HepG2 (cell line): Measurements from ENCODE around the gene ALX3. TPM values are rescaled to one million over a fixed set of nuclear protein-coding genes. Genes with fewer than 3 reads are reported as not detected.

Experiments
- ATAC-seq: fragments of 200-7000 bp; cut with Tn5 transposase; 3 replicates; pipeline ENCODE4 v1.9.1; 2020; ENCODE audit warnings: mild to moderate bottlenecking, moderate library complexity
- BruUV-seq: library from RNA; stranded (reverse); fragments of 400-500 nt; replicated peaks from 2 replicates; lab custom pipeline; 2021; lab: Mats Ljungman, UMichigan
- CTCF ChIA-PET: fragments of 300-600 bp; formaldehyde crosslinking; extraction: SDS; loops from one replicate; lab custom pipeline; 2021; ENCODE audit warnings: low total read pairs, inconsistent platforms, low intra/inter-chr PET ratio; lab: Yijun Ruan, JAX
- POLR2A ChIA-PET: fragments of 350-600 bp; sonication (Branson Sonifier 250); formaldehyde crosslinking; loops from one replicate; lab custom pipeline; 2020; ENCODE audit warnings: antibody characterized with exemption, inconsistent platforms; lab: Yijun Ruan, JAX
- DNase-seq: peaks from one replicate; pipeline ENCODE4 v3.0.0-alpha.2; 2015; ENCODE audit warnings: low spot score
- FAIRE-seq: peaks from 3 replicates; lab custom pipeline; 2011; peaks lifted over from hg19 to GRCh38; lab: Jason Lieb, UNC
- H2AFZ ChIP-seq: one replicate; pipeline ENCODE4 v1.6.1; 2011; ENCODE audit warnings: low read length, inconsistent platforms
- H3K27ac ChIP-seq: fragments of 300-600 bp; 3 replicates; pipeline ENCODE4 v1.8.0; 2011; ENCODE audit warnings: mixed run types, mild to moderate bottlenecking, mixed read lengths, low read length, inconsistent platforms; ENCODE audit not compliant: insufficient read depth; ENCODE audit errors: extremely low read length
- H3K27me3 ChIP-seq, 2 experiments: fragments of 200-600 bp in 1 of 2; 2 replicates in 1 of 2; 3 replicates in 1 of 2; pipeline versions ENCODE4 v1.6.0 to v1.8.0; 2011; ENCODE audit warnings: low read length in 2 of 2, mild to moderate bottlenecking in 2 of 2, moderate library complexity in 2 of 2, inconsistent platforms in 1 of 2; ENCODE audit not compliant: insufficient read depth in 2 of 2, control insufficient read depth in 1 of 2
- H3K36me3 ChIP-seq, 2 experiments: fragments of 200-600 bp in 1 of 2; replicated peaks in 1 of 2; 2 replicates in 1 of 2; 3 replicates in 1 of 2; pipeline versions ENCODE4 v1.5.1 to v1.8.0; 2011; ENCODE audit warnings: low read length in 2 of 2, inconsistent platforms in 1 of 2; ENCODE audit not compliant: insufficient read depth in 2 of 2, control insufficient read depth in 1 of 2
- H3K4me1 ChIP-seq: 2 replicates; pipeline ENCODE4 v1.5.1; 2012; ENCODE audit warnings: low read length, inconsistent platforms; ENCODE audit not compliant: insufficient read depth
- H3K4me2 ChIP-seq: 2 replicates; pipeline ENCODE4 v1.6.0; 2011; ENCODE audit warnings: low read depth, low read length, inconsistent platforms
- H3K4me3 ChIP-seq, 3 experiments: fragments of 200-600 bp in 1 of 3; sonication (generic), shearing (Covaris generic) in 1 of 3; replicated peaks in 1 of 3; 2 replicates each; pipeline ENCODE4 v1.5.1; 2011 to 2016; ENCODE audit warnings: low read length in 3 of 3, inconsistent platforms in 2 of 3, low read depth in 2 of 3, mild to moderate bottlenecking in 2 of 3, control low read depth in 1 of 3, mixed read lengths in 1 of 3; ENCODE audit not compliant: insufficient read depth in 1 of 3
- H3K79me2 ChIP-seq: one replicate; pipeline ENCODE4 v1.6.1; 2011; ENCODE audit warnings: low read length, inconsistent platforms; ENCODE audit not compliant: insufficient read depth
- H3K9ac ChIP-seq: 2 replicates; pipeline ENCODE4 v1.6.0; 2011; ENCODE audit warnings: mild to moderate bottlenecking, low read depth, low read length, inconsistent platforms; ENCODE audit not compliant: insufficient read depth
- H3K9me3 ChIP-seq: 2 replicates; pipeline ENCODE4 v1.5.1; 2012; ENCODE audit warnings: mild to moderate bottlenecking, low read length
- H4K20me1 ChIP-seq: 2 replicates; pipeline ENCODE4 v1.6.0; 2011; ENCODE audit warnings: inconsistent platforms, mild to moderate bottlenecking, low read length, moderate library complexity; ENCODE audit not compliant: insufficient read depth
- ATF1 ChIP-seq: IDR thresholded peaks from 2 replicates; pipeline ENCODE4 v1.6.1; 2016; ENCODE audit warnings: mild to moderate bottlenecking, control low read depth
- CBX2 ChIP-seq, 2 experiments: fragments of 200-600 bp in 1 of 2; sonication (generic); formaldehyde crosslinking in 1 of 2; IDR thresholded peaks; 2 replicates each; pipeline versions ENCODE4 v1.7.0 to v1.8.1; 2018 to 2022; ENCODE audit warnings: low read depth in 2 of 2, low read length in 1 of 2, mild to moderate bottlenecking in 1 of 2, missing genetic modification reagents in 1 of 2
- HCFC1 ChIP-seq: fragments of 150-350 bp; IDR thresholded peaks from 2 replicates; pipeline ENCODE4 v1.6.1; 2014; ENCODE audit warnings: low read depth, low read length
- KAT2B ChIP-seq: fragments of 150-350 bp; IDR thresholded peaks from 2 replicates; pipeline ENCODE4 v1.6.1; 2014; ENCODE audit warnings: low read depth, low read length, borderline replicate concordance
- MTA3 ChIP-seq: sonication (generic); formaldehyde crosslinking; IDR thresholded peaks from 2 replicates; pipeline ENCODE4 v1.4.0; 2020; ENCODE audit warnings: missing genetic modification reagents
- NCOA1 ChIP-seq: sonication (generic); formaldehyde crosslinking; IDR thresholded peaks from 2 replicates; pipeline ENCODE4 v1.9.0; 2021; ENCODE audit warnings: missing genetic modification reagents
- POLR2AphosphoS2 ChIP-seq: IDR thresholded peaks from 2 replicates; pipeline ENCODE4 v1.6.1; 2011; ENCODE audit warnings: low read depth, low read length, improper control_type of control experiment
- SOX6 ChIP-seq, 2 experiments: fragments of 450-650 bp in 1 of 2; sonication (generic) in 1 of 2; formaldehyde crosslinking in 1 of 2; IDR thresholded peaks; 2 replicates each; pipeline versions ENCODE4 v1.4.0 to v1.6.1; 2017 to 2020; ENCODE audit warnings: antibody characterized with exemption in 1 of 2, mild to moderate bottlenecking in 1 of 2, missing genetic modification reagents in 1 of 2
- XBP1 ChIP-seq: sonication (generic); formaldehyde crosslinking; IDR thresholded peaks from 2 replicates; pipeline ENCODE4 v1.5.0; 2020; ENCODE audit warnings: missing genetic modification reagents
- ZBTB40 ChIP-seq, 2 experiments: fragments of 450-650 bp in 1 of 2; sonication (generic) in 1 of 2; formaldehyde crosslinking in 1 of 2; IDR thresholded peaks; 2 replicates each; pipeline versions ENCODE4 v1.6.1 to v1.8.0; 2016 to 2022; ENCODE audit warnings: antibody characterized with exemption in 1 of 2, mild to moderate bottlenecking in 1 of 2, missing genetic modification reagents in 1 of 2
- ZNF160 ChIP-seq: sonication (generic); formaldehyde crosslinking; IDR thresholded peaks from 2 replicates; pipeline ENCODE4 v1.8.0; 2022; ENCODE audit warnings: mild to moderate bottlenecking, inconsistent platforms, missing genetic modification reagents
- ZNF256 ChIP-seq: sonication (generic); formaldehyde crosslinking; conservative IDR thresholded peaks from 2 replicates; pipeline ENCODE4 v1.4.0; 2020; ENCODE audit warnings: missing genetic modification reagents
- ZNF552 ChIP-seq: sonication (generic); formaldehyde crosslinking; IDR thresholded peaks from 2 replicates; pipeline ENCODE4 v1.9.0; 2022; ENCODE audit warnings: missing genetic modification reagents, mild to moderate bottlenecking, borderline replicate concordance
- ZNF576 ChIP-seq: sonication (generic); formaldehyde crosslinking; IDR thresholded peaks from 2 replicates; pipeline ENCODE4 v1.4.0; 2020; ENCODE audit warnings: mild to moderate bottlenecking, missing genetic modification reagents
- WGBS: methylation state at CpG from one replicate; pipeline ENCODE4 v1.1.6; 2017; ENCODE audit warnings: low lambda C conversion rate; 5-methylcytosine and 5-hydroxymethylcytosine counted together
- in situ Hi-C: cut with HindIII; loops from 2 replicates; pipeline ENCODE4 v1.10.0; 2017; ENCODE audit warnings: low pct_unique_long_range_greater_than_20kb; ENCODE audit not compliant: extremely low pct_ligation_motif_present
- intact Hi-C: fragments of 100-400 bp; cut with micrococcal nuclease; formaldehyde crosslinking; loops from one replicate; pipeline ENCODE4 v1.10.0; 2022; ENCODE audit not compliant: unreplicated experiment
- polyA plus RNA-seq, 8 experiments: library from polyadenylated mRNA; depleted of rRNA in 3 of 8; stranded (reverse) in 7 of 8; unstranded in 1 of 8; fragments of >200 nt; fragmentation: Illumina TruSeq in 4 of 8; extraction: Trizol in 4 of 8; gene quantifications; 2 replicates each; pipeline versions ENCODE4 v1.2.1 to v1.2.3, GENCODE V29; 2011 to 2016; ENCODE audit warnings: low read depth in 4 of 8, missing spikeins in 1 of 8, mixed read lengths in 1 of 8; ENCODE audit not compliant: insufficient read depth in 1 of 8
- total RNA-seq, 5 experiments: library from RNA; depleted of rRNA; stranded (reverse); fragments of >200 nt; fragmentation: Illumina TruSeq; extraction: Trizol; gene quantifications; 2 replicates each; pipeline ENCODE4 v1.2.3, GENCODE V29; 2016; ENCODE audit warnings: low read depth in 1 of 5

ALX3 gene
- total and polyA plus RNA-seq, 2 of the 13 experiments (the other 11 are each of a cell fraction or from before 2014, with no cell fraction given): not detected

GRCh38 chr1:110034451-110035235 is 35.8 kb downstream of the ALX3 start, which contains the start of gene STRIP1:
Gene STRIP1 (plus strand): TSS chr1:110034624. CDS start chr1:110034638, 14 bp downstream.
- in situ Hi-C loops (no loop called here), intact Hi-C loops (no loop called here)
- Histone ChIP-seq H3K9ac (peak within 1 kb of the TSS; percentile 96), H3K79me2 (peaks cover 25% of the 10 kb centered on the region), H4K20me1 (peaks cover 4% of the 10 kb centered on the region; the same call in 1 of the 2 replicates), H2AFZ (peak within 1 kb of the TSS; percentile 95), H3K4me2 (peak within 1 kb of the TSS; percentile 94), H3K27me3 (no peaks in the 10 kb centered on the region), H3K4me3 (peak within 1 kb of the TSS; percentile 92 to 98 (median 97)), H3K9me3 (no peaks in the 10 kb centered on the region), H3K36me3 (peaks cover 9 to 17% of the 10 kb centered on the region in 2 experiments; a peak in 4 of 5 replicates), H3K27ac (peak within 1 kb of the TSS; percentile 84), H3K4me1 (peaks cover 38% of the 10 kb centered on the region)
- BruUV-seq: TSS peak; percentile 76
- ATAC-seq (peak; percentile 92), FAIRE-seq (peak; percentile 73), DNase-seq (peak; percentile 95)
- CTCF ChIA-PET: no interaction called here
- WGBS: 2% methylated on average over 12 of the region's 66 CpGs
- POLR2A ChIA-PET: interaction anchor here (0.8 to 1.9 kb wide), 13 partner anchors 9 to 486 kb away, joined by 3 to 18 read pairs (median 3); partner anchors contain the start of genes AHCYL1, GNAI3, GSTM4 and RBM15
- TF ChIP-seq ZNF552 (CRISPR knock-in tag) (no peak), ZNF576 (CRISPR knock-in tag) (no peak), CBX2 (IDR thresholded peaks at IDR 0.05; ENCODE audit: low read depth, low read length) (no peak), CBX2 (CRISPR knock-in tag; IDR thresholded peaks at IDR 0.05; ENCODE audit: low read depth) (no peak), ZBTB40 (IDR thresholded peaks at IDR 0.05) (no peak), ZBTB40 (CRISPR knock-in tag; IDR thresholded peaks at IDR 0.05) (no peak), XBP1 (CRISPR knock-in tag) (no peak), POLR2AphosphoS2 (no peak), ZNF256 (peak; percentile 78; the same call in 1 of the 2 replicates), ATF1 (CRISPR knock-in tag) (no peak), ZNF160 (CRISPR knock-in tag) (0 out of 2 replicates have a peak, but pooled peaks have one; percentile 20), HCFC1 (peak; percentile 93), NCOA1 (CRISPR knock-in tag) (no peak), SOX6 (IDR thresholded peaks at IDR 0.05) (no peak), SOX6 (CRISPR knock-in tag; IDR thresholded peaks at IDR 0.05) (no peak), MTA3 (CRISPR knock-in tag) (no peak), KAT2B (no peak)
